SJSA1 (cell line): ENCODE measurements around the gene HLX. TPM values are rescaled to one million over a fixed set of nuclear protein-coding genes. Genes with fewer than 3 reads are reported as not detected.
A peak's percentile ranks its signal among the peaks of the same experiment; 100 is the strongest.

Experiments
- DNase-seq, 2 experiments: peaks; one replicate each; pipeline ENCODE4 v3.0.0-alpha.2; 2015 to 2020; ENCODE audit warnings: low spot score in 2 of 2, low read depth in 1 of 2
- H3K27ac ChIP-seq: fragments of 250-450 bp; sonication (Bioruptor Pico); 2 replicates; pipeline ENCODE4 v1.5.1; 2020; ENCODE audit warnings: mild to moderate bottlenecking, moderate library complexity
- H3K27me3 ChIP-seq: fragments of 250-450 bp; sonication (Bioruptor Pico); replicated peaks from 2 replicates; pipeline ENCODE4 v1.5.1; 2020; ENCODE audit warnings: mild to moderate bottlenecking, moderate library complexity
- H3K36me3 ChIP-seq: fragments of 250-450 bp; sonication (Bioruptor Pico); 2 replicates; pipeline ENCODE4 v1.5.1; 2020; ENCODE audit warnings: mild to moderate bottlenecking
- H3K4me1 ChIP-seq: fragments of 250-450 bp; sonication (Bioruptor Pico); replicated peaks from 2 replicates; pipeline ENCODE4 v1.6.1; 2021; ENCODE audit warnings: mild to moderate bottlenecking
- H3K4me3 ChIP-seq: fragments of 250-450 bp; sonication (Bioruptor Pico); 2 replicates; pipeline ENCODE4 v1.5.1; 2020; ENCODE audit warnings: mild to moderate bottlenecking
- H3K9me3 ChIP-seq: fragments of 250-450 bp; sonication (Bioruptor Pico); replicated peaks from 2 replicates; pipeline ENCODE4 v1.5.1; 2020; ENCODE audit warnings: mild to moderate bottlenecking
- total RNA-seq: library from RNA; depleted of rRNA; stranded (reverse); fragments of >200 nt; shearing (Covaris generic); gene quantifications from 2 replicates; pipeline ENCODE4 v1.2.3, GENCODE V29; 2014

HLX gene
- total RNA-seq, 1 experiment from 2014 or later, result 8.3 TPM

- peaks cover 6% of the 10 kb centered on the region; the same call in 1 of the 2 replicates for H3K9me3 ChIP-seq
- DNase-seq, result no peak
Observed at GRCh38 chr1:220894924-220895256, 15.6 kb downstream of the HLX start.

GRCh38 chr1:220895412-220895946 lies 16.2 kb downstream of the HLX start:
- H3K9me3 ChIP-seq, result peaks cover 6% of the 10 kb centered on the region; the same call in 1 of the 2 replicates

More at GRCh38 chr1:220894924-220895256, 15.6 kb downstream of the HLX start:
- Histone ChIP-seq H3K4me3 (no peak overlapping the region), H3K4me1 (no peaks in the 10 kb centered on the region), H3K27ac (no peak overlapping the region), H3K36me3 (no peaks in the 10 kb centered on the region), H3K27me3 (no peaks in the 10 kb centered on the region)

GRCh38 chr1:220896092-220896491 lies 16.8 kb downstream of the HLX start:
- DNase-seq, result no peak
- no peaks in the 10 kb centered on the region for H3K27me3 ChIP-seq
- H3K36me3 ChIP-seq, result no peaks in the 10 kb centered on the region
- H3K4me3 ChIP-seq, result no peak overlapping the region
- H3K4me1 ChIP-seq, result no peaks in the 10 kb centered on the region
- no peak overlapping the region for H3K27ac ChIP-seq
- H3K9me3 ChIP-seq, result peaks cover 6% of the 10 kb centered on the region; the same call in 1 of the 2 replicates

More at GRCh38 chr1:220895412-220895946, 16.2 kb downstream of the HLX start:
- H3K27ac ChIP-seq, result no peak overlapping the region
- H3K27me3 ChIP-seq, result no peaks in the 10 kb centered on the region
- DNase-seq, result no peak
- H3K36me3 ChIP-seq, result no peaks in the 10 kb centered on the region
- H3K4me1 ChIP-seq, result no peaks in the 10 kb centered on the region
- H3K4me3 ChIP-seq, result no peak overlapping the region

- Histone ChIP-seq H3K4me1 (no peaks in the 10 kb centered on the region), H3K27me3 (no peaks in the 10 kb centered on the region), H3K27ac (no peak overlapping the region), H3K9me3 (no peaks in the 10 kb centered on the region), H3K36me3 (no peaks in the 10 kb centered on the region), H3K4me3 (no peak overlapping the region)
- DNase-seq, result no peak
Observed at GRCh38 chr1:220900842-220901241, 21.6 kb downstream of the HLX start.

GRCh38 chr1:220901881-220902280 lies 22.6 kb downstream of the HLX start:
- DNase-seq, result no peak
- Histone ChIP-seq H3K4me3 (no peak overlapping the region), H3K27ac (no peak overlapping the region)

GRCh38 chr1:220902916-220903315 lies 23.7 kb downstream of the HLX start:
- H3K36me3 ChIP-seq, result no peaks in the 10 kb centered on the region
- no peak for DNase-seq

More at GRCh38 chr1:220901881-220902280, 22.6 kb downstream of the HLX start:
- Histone ChIP-seq H3K9me3 (no peaks in the 10 kb centered on the region), H3K27me3 (no peaks in the 10 kb centered on the region), H3K4me1 (no peaks in the 10 kb centered on the region), H3K36me3 (no peaks in the 10 kb centered on the region)

GRCh38 chr1:220904876-220905275 lies 25.6 kb downstream of the HLX start:
- H3K9me3 ChIP-seq, result no peaks in the 10 kb centered on the region
- no peaks in the 10 kb centered on the region for H3K4me1 ChIP-seq
- no peak overlapping the region for H3K4me3 ChIP-seq
- no peaks in the 10 kb centered on the region for H3K27me3 ChIP-seq
- H3K36me3 ChIP-seq, result no peaks in the 10 kb centered on the region
- DNase-seq, result no peak
- H3K27ac ChIP-seq, result no peak overlapping the region

More at GRCh38 chr1:220902916-220903315, 23.7 kb downstream of the HLX start:
- Histone ChIP-seq H3K27me3 (no peaks in the 10 kb centered on the region), H3K4me3 (no peak overlapping the region), H3K27ac (no peak overlapping the region), H3K4me1 (no peaks in the 10 kb centered on the region), H3K9me3 (no peaks in the 10 kb centered on the region)

GRCh38 chr1:220905650-220906560 lies 26.7 kb downstream of the HLX start:
- Histone ChIP-seq H3K27ac (no peak overlapping the region), H3K4me3 (no peak overlapping the region), H3K4me1 (no peaks in the 10 kb centered on the region), H3K27me3 (no peaks in the 10 kb centered on the region), H3K9me3 (no peaks in the 10 kb centered on the region), H3K36me3 (no peaks in the 10 kb centered on the region)
- no peak for DNase-seq

GRCh38 chr1:220906561-220907334 lies 27.5 kb downstream of the HLX start:
- Histone ChIP-seq H3K9me3 (no peaks in the 10 kb centered on the region), H3K4me1 (no peaks in the 10 kb centered on the region), H3K36me3 (no peaks in the 10 kb centered on the region), H3K27me3 (no peaks in the 10 kb centered on the region), H3K4me3 (no peak overlapping the region), H3K27ac (no peak overlapping the region)
- DNase-seq, result no peak

- Histone ChIP-seq H3K27ac (no peak overlapping the region), H3K36me3 (no peaks in the 10 kb centered on the region), H3K4me3 (no peak overlapping the region), H3K4me1 (no peaks in the 10 kb centered on the region), H3K27me3 (no peaks in the 10 kb centered on the region), H3K9me3 (no peaks in the 10 kb centered on the region)
- peak in 1 of 2 experiments; percentile 7 for DNase-seq
Observed at GRCh38 chr1:220908757-220909156, 29.5 kb downstream of the HLX start.

DNA sequence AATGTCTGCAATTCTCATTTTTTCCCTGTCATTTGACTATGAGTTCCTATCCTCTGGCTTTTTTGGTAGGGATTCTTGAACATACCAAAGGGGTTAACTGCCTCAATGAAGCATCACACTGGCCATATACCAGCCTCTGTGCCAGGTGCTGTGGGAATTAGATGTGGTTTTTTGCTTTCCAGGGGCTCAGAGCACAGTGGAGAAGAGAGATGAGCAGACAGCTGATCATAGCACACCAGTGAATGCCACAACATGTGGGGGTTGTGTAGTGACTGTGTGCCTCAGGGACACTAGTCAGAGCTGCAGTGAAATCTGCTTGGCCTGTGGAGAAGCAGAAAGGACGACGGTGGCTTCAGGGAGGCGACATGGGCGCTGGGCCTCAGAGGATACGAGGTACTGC lies 30.8 kb downstream of the HLX start:
- no peaks in the 10 kb centered on the region for H3K4me1 ChIP-seq
- no peak for DNase-seq
- H3K27ac ChIP-seq, result no peak overlapping the region
- no peaks in the 10 kb centered on the region for H3K36me3 ChIP-seq
- H3K4me3 ChIP-seq, result no peak overlapping the region
- H3K9me3 ChIP-seq, result no peaks in the 10 kb centered on the region
- H3K27me3 ChIP-seq, result no peaks in the 10 kb centered on the region

- Histone ChIP-seq H3K4me3 (no peak overlapping the region), H3K4me1 (no peaks in the 10 kb centered on the region), H3K36me3 (no peaks in the 10 kb centered on the region), H3K27me3 (no peaks in the 10 kb centered on the region), H3K27ac (no peak overlapping the region), H3K9me3 (no peaks in the 10 kb centered on the region)
- DNase-seq, result no peak
Observed at GRCh38 chr1:220914283-220915116, 35.3 kb downstream of the HLX start.

DNA sequence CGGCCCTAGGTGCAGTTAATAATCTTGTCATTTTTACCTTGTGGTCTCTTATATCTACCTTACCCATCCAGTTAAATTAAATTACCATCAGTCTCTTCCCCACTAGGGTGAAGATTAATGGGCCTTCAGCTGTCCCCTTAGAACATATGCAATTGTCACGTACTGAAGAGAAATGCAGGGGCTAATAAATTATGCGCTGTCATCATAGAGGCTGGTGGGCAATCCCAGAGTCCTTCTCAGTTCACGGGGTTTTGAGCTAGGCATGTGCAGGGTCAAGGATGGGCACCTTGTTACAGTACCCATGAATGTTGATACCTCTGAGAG lies 35.8 kb downstream of the HLX start:
- Histone ChIP-seq H3K9me3 (no peaks in the 10 kb centered on the region), H3K4me1 (no peaks in the 10 kb centered on the region), H3K27me3 (no peaks in the 10 kb centered on the region)

More for the DNA sequence above, 35.8 kb downstream of the HLX start:
- Histone ChIP-seq H3K27ac (no peak overlapping the region), H3K4me3 (no peak overlapping the region), H3K36me3 (no peaks in the 10 kb centered on the region)
- no peak for DNase-seq
